Measurements from ENCODE around the gene FUZ.

The FUZ gene

DNA sequence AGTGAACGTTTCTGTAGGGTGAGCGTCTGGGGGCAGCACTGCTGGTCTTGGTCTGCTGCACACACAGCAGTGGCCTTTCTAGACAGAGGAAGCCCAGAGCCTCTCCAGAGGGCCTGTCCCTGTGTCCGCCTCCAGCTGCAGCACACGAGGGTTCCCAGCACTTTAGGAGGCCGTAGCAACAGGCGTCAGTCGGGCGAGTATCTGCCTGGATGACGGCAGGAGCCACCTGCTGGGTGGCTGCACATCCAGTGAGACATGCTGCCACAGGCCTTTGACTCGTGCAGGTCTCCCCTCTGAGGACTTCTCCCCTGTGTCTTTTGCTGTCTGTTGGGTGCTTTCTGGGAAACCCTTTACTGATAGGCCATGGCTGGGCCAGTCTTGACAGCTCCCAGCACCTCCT, 24.2 kb downstream of the FUZ start:
- TF ChIP-seq, protein P1, sequence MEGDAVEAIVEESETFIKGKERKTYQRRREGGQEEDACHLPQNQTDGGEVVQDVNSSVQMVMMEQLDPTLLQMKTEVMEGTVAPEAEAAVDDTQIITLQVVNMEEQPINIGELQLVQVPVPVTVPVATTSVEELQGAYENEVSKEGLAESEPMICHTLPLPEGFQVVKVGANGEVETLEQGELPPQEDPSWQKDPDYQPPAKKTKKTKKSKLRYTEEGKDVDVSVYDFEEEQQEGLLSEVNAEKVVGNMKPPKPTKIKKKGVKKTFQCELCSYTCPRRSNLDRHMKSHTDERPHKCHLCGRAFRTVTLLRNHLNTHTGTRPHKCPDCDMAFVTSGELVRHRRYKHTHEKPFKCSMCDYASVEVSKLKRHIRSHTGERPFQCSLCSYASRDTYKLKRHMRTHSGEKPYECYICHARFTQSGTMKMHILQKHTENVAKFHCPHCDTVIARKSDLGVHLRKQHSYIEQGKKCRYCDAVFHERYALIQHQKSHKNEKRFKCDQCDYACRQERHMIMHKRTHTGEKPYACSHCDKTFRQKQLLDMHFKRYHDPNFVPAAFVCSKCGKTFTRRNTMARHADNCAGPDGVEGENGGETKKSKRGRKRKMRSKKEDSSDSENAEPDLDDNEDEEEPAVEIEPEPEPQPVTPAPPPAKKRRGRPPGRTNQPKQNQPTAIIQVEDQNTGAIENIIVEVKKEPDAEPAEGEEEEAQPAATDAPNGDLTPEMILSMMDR (conservative IDR thresholded peaks at IDR 0.05; ENCODE audit: low read depth, low read length): no peak
- H3K4me3 ChIP-seq (ENCODE audit: low read length): no peak overlapping the region
- DNase-seq (ENCODE audit: low read depth): no peak

- no peak for DNase-seq (ENCODE audit: low read depth)
- no peak overlapping the region for H3K4me3 ChIP-seq (ENCODE audit: low read length)
- TF ChIP-seq, protein P1 (conservative IDR thresholded peaks at IDR 0.05; ENCODE audit: low read depth, low read length): no peak
These were observed 25.3 kb downstream of the FUZ start for GRCh38 chr19:49787746-49788145.

DNA sequence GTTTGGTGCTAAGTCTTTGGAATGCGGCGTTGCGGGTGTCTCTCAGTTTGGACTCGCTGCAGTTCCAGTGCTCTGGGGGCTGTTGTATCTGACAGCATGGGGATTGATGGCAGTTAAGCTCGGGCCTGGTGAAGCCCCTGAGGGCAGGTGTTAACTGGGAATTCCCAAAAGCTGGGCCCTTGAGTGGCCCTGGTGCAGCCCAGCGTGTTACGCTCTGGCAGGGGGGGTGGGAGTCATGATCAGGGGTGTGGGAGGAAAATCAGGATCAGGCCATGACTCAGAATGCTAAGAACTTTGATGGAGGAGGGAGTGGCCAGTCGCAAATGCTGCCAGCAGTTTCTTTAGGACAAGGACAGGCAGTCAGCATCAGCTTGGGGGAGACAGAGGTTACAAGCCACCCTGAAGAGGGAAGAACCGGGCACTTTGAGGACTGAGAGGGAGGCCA, 26.7 kb downstream of the FUZ start:
- peak; percentile 25 for DNase-seq (ENCODE audit: low read depth)
- TF ChIP-seq, protein P1 (conservative IDR thresholded peaks at IDR 0.05; ENCODE audit: low read depth, low read length): no peak
- no peak overlapping the region for H3K4me3 ChIP-seq (ENCODE audit: low read length)

DNA sequence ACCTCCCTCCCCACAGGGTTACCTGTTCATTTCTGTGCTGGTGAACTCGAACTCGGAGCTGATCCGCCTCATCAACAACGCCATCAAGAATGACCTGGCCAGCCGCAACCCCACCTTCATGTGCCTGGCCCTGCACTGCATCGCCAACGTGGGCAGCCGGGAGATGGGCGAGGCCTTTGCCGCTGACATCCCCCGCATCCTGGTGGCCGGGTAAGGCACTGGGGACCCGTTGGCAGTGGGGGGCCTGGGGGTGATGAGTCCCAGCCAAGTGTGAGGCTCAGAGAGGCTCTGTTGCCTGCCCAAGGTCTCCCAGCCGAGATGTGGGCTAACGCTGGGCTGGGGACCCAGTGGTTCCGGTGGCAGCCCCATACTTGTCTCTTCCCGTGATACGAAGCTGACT, 30.6 kb downstream of the FUZ start:
- H3K4me3 ChIP-seq (ENCODE audit: low read length): no peak overlapping the region
- no peak for DNase-seq (ENCODE audit: low read depth)
- TF ChIP-seq, protein P1 (conservative IDR thresholded peaks at IDR 0.05; ENCODE audit: low read depth, low read length): no peak

- TF ChIP-seq, protein P1 (conservative IDR thresholded peaks at IDR 0.05; ENCODE audit: low read depth, low read length): no peak
- no peak for DNase-seq (ENCODE audit: low read depth)
- no peak overlapping the region for H3K4me3 ChIP-seq (ENCODE audit: low read length)
These were observed 31.7 kb downstream of the FUZ start for GRCh38 chr19:49781394-49781793.

- no peak overlapping the region for H3K4me3 ChIP-seq (ENCODE audit: low read length)
- TF ChIP-seq, protein P1 (conservative IDR thresholded peaks at IDR 0.05; ENCODE audit: low read depth, low read length): no peak
- DNase-seq (ENCODE audit: low read depth): no peak
These were observed 32.2 kb downstream of the FUZ start for GRCh38 chr19:49780861-49781260.

DNA sequence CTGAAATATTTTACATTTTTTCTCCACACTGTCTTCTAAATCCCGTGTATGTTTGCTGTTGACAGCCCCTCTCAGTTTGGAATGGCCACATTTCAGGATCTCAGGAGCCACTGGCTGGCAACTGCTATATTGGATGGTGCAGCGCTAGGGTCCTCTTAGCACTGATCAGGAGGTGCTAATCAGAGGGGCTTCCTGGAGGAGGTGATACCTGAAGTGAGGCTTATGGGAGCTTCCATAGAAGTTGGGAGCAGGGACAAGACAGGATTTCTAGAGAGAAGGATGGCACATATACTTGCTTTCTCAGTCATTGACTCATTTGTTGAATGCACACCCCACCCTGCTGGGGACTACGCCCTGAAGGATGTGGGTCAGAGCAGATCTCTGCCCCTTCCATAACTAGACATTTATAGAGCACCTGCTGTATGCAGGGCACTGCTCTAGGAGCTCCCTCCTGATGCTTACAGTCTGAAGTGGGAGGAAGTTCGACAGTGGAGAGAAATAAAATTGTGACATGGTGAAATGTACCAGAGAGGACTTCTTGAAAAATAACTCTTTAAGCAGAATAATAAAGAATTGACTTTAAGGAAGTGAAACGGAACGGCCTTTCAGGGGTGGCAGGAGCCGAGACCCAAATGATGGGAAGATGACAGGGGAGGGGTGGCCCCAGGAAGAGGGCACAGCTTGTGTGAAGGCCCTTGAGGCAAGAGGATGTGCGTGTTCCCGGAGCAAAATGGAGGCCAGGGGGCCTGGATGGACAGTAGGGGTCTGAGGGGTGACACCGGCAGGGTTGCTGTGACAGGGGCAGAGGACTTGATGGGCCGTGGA, 33.1 kb downstream of the FUZ start:
- no peak for DNase-seq (ENCODE audit: low read depth)
- TF ChIP-seq, protein P1 (conservative IDR thresholded peaks at IDR 0.05; ENCODE audit: low read depth, low read length): no peak

More for the DNA sequence above, 33.1 kb downstream of the FUZ start:
- no peak overlapping the region for H3K4me3 ChIP-seq (ENCODE audit: low read length)

Measured in retinal pigment epithelial cell (primary cell).